Skeletal muscle tissue (tissue), 4 donors: ENCODE measurements around the gene CASP12. TPM values are rescaled to one million over a fixed set of nuclear protein-coding genes. Genes with fewer than 3 reads are reported as not detected.

Experiments
- H3K27ac ChIP-seq: one replicate; pipeline ENCODE4 v1.7.0; 2013; ENCODE audit warnings: mild to moderate bottlenecking, low read depth, low read length, inconsistent platforms
- H3K27me3 ChIP-seq, 3 donors: one replicate each; pipeline ENCODE4 v1.7.0; 2013; ENCODE audit warnings: low read length in 3 of 3; ENCODE audit not compliant: control insufficient read depth in 3 of 3, insufficient read depth in 3 of 3
- H3K36me3 ChIP-seq, 3 donors: one replicate each; pipeline ENCODE4 v1.7.0; 2013; ENCODE audit warnings: low read length in 3 of 3; ENCODE audit not compliant: control insufficient read depth in 3 of 3, insufficient read depth in 3 of 3
- H3K4me1 ChIP-seq, 3 donors: one replicate each; pipeline ENCODE4 v1.7.0; 2013; ENCODE audit warnings: low read length in 3 of 3, mild to moderate bottlenecking in 3 of 3; ENCODE audit not compliant: control insufficient read depth in 3 of 3, insufficient read depth in 3 of 3
- H3K4me3 ChIP-seq, 3 donors: one replicate each; pipeline ENCODE4 v1.7.0; 2013; ENCODE audit warnings: low read length in 3 of 3
- H3K9ac ChIP-seq, 3 donors: one replicate each; pipeline ENCODE4 v1.7.0; 2013; ENCODE audit warnings: low read length in 3 of 3, mild to moderate bottlenecking in 3 of 3, moderate library complexity in 2 of 3, low read depth in 1 of 3
- H3K9me3 ChIP-seq, 3 donors: one replicate each; pipeline ENCODE4 v1.7.0; 2013; ENCODE audit warnings: low read length in 3 of 3; ENCODE audit not compliant: control insufficient read depth in 3 of 3
- total RNA-seq: library from RNA; depleted of rRNA; stranded (reverse); fragments of >200 nt; gene quantifications from one replicate; pipeline ENCODE4 v1.2.3, GENCODE V29; 2014
- donor health status: Osteomylitis.

Gene CASP12
- total RNA-seq, 1 donor from 2014 or later = 0.52 TPM

DNA sequence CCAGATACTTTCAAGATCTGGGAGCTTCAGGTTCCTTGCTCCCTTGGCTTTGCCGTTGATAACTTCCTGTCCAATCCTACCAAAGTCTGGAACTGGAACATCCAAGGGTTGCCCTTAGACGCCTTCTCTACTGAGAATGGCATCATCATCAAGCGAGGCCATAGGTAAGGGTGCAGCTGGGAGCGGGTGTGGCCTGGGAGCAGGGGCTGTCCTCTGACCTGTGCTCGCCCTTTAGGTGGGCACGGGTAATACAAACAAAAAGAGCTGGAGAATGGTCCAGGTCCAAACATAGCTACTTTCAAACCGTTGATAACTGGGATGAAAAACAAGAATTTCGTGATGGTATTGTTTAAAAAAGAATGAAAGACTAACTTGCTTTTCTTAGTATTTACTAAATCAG lies 25.0 kb downstream of the CASP12 start:
- no peaks in the 10 kb centered on the region for H3K27me3 ChIP-seq
- H3K4me3 ChIP-seq = no peak overlapping the region
- no peaks in the 10 kb centered on the region for H3K36me3 ChIP-seq
- no peak overlapping the region for H3K9ac ChIP-seq
- H3K9me3 ChIP-seq = no peaks in the 10 kb centered on the region
- H3K4me1 ChIP-seq = no peaks in the 10 kb centered on the region
- H3K27ac ChIP-seq = no peak overlapping the region

DNA sequence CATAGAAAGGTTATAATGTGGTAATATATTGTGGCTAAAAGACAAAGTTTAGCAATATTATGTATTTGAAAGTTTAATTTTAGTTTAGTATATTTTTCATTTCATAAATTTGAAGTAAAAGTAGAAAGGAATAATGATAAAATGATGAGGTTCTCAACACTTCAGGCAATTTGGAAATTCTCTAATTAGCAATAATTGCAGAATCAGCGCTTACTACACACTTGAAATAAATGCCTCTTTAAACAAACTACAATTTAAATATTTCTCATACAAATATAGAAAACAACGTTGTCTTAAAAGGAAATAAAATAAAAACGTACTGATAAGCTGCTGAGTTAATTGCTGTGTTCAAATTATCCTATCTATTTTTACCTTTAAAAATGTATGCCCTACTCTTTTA lies 25.9 kb downstream of the CASP12 start:
- Histone ChIP-seq H3K9me3 (no peaks in the 10 kb centered on the region), H3K27ac (no peak overlapping the region), H3K4me1 (no peaks in the 10 kb centered on the region), H3K27me3 (no peaks in the 10 kb centered on the region), H3K4me3 (no peak overlapping the region), H3K9ac (no peak overlapping the region), H3K36me3 (no peaks in the 10 kb centered on the region)

DNA sequence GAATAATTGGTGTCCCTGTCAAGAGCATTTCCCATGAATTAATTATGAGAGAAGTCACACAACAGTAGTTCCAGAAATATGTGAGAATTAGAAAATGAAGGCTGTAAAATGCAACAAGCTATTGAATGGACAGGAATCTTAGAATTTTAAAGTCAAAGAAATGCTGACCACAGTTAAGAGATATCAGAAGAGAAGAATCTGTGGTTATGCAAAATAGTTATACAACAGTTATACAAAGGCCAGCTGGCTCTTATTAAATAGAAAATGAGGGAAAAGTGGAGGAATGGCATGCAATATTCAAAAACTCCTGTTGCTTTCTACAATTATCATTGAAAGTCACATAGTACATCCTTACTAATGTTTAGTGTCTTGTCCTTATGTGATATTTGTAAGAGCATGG lies 27.4 kb downstream of the CASP12 start:
- Histone ChIP-seq H3K9ac (no peak overlapping the region), H3K4me3 (no peak overlapping the region), H3K27me3 (no peaks in the 10 kb centered on the region), H3K27ac (no peak overlapping the region), H3K9me3 (no peaks in the 10 kb centered on the region), H3K4me1 (no peaks in the 10 kb centered on the region), H3K36me3 (no peaks in the 10 kb centered on the region)

DNA sequence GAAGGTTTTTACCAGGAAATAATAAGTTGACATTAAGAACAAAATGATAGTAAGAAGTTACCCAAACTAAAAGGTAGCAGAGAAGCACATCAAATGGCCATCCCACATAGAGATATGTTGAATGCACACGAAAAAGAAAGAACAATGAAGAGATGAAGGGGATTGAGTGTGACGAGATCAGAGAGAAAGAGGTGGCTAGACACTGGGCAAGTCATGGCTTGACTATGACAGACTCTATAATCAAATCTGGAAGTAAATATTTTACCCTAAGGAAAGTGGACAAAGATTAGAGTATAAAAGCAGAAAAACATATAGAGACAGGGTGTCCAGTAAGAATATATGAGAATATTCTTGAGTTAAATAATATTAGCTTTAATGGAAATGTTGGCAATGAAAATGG lies 31.4 kb downstream of the CASP12 start:
- H3K4me3 ChIP-seq = no peak overlapping the region
- H3K27ac ChIP-seq = no peak overlapping the region
- H3K4me1 ChIP-seq = no peaks in the 10 kb centered on the region
- no peaks in the 10 kb centered on the region for H3K27me3 ChIP-seq
- no peaks in the 10 kb centered on the region for H3K36me3 ChIP-seq
- no peaks in the 10 kb centered on the region for H3K9me3 ChIP-seq
- H3K9ac ChIP-seq = no peak overlapping the region

DNA sequence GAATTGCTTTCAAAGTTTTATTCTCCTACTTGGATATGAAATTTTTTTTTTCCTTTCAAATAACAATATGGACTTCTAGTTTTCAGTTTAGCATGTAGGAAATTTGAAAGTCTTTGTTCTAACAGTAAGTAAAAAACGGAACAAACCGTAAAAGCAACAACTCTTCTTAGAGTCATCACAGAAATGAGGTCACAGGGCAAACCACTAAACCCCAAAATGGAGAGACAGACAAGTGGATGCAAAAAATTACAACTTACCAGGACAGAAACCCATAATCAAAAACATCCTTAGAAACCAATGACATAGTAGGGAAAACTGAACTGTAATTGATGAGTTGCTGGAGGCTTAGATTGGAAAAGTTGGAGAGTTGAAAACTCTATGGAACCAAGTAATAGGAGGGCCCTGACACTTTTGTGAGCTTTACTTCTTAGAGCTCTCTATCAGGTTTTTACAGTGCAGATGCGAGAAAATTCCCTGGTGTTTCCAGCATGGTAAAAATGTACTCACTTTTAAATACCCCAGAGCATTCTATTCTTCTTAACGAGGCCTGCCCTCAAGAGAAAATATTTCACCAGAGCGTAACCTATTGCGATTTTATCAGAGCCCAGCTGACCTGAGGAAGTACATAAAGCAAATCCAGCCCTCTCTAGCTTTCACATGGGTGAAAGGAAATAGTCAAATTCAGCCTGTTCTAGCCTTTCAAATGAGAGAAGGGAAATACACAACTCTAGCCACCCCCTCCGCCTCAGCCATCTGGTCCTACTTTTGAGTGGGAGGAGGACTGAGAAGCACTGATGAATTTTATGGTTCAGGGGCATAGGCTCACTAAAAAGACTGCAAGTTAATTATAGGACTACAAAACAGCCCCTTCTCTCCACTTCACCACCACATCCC lies 39.1 kb downstream of the CASP12 start:
- no peaks in the 10 kb centered on the region for H3K27me3 ChIP-seq
- no peak overlapping the region for H3K9ac ChIP-seq
- H3K4me3 ChIP-seq = no peak overlapping the region
- no peak overlapping the region for H3K27ac ChIP-seq
- no peaks in the 10 kb centered on the region for H3K9me3 ChIP-seq
- H3K4me1 ChIP-seq = no peaks in the 10 kb centered on the region
- no peaks in the 10 kb centered on the region for H3K36me3 ChIP-seq

DNA sequence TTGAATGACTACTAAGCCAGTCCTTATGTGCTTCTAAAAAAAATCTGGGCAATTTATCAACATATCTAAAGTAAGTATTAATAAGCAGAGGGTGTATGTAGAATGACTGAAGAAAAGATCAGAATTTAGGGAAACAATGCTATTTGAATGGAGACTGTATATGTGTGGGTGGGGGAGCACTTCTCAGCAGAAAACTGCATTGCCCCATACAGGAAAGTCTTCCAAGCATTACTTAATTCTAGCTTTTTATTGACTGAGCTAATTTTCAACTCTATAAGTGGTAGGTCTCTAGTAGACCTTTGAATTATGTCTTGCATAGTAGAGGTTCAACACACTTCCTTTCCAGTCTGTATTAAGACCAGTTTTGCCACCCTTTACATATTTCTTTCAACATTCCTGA lies 41.7 kb downstream of the CASP12 start:
- H3K27me3 ChIP-seq = no peaks in the 10 kb centered on the region
- no peaks in the 10 kb centered on the region for H3K9me3 ChIP-seq
- H3K4me1 ChIP-seq = no peaks in the 10 kb centered on the region
- no peak overlapping the region for H3K27ac ChIP-seq
- no peak overlapping the region for H3K4me3 ChIP-seq
- H3K36me3 ChIP-seq = no peaks in the 10 kb centered on the region
- H3K9ac ChIP-seq = no peak overlapping the region

DNA sequence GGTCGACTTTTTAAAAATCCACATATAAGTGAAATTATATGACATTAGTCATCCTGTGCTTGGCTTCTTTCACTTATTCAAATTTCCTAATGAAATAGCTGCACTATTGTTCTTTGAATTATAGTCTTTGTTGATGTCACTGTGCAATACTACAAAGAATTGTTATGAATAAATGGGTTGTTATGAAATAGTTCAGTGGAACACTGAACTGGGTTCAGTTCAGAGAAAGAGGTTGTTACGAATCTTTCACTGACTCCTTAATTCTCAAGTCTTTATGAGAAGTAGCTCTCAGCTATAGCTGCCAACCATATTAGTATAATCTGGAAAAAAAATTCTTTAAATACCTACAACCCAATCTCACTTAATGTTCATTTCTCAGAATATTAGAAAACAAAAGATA lies 42.3 kb downstream of the CASP12 start:
- H3K4me1 ChIP-seq = no peaks in the 10 kb centered on the region
- H3K9ac ChIP-seq = no peak overlapping the region
- no peak overlapping the region for H3K27ac ChIP-seq
- H3K9me3 ChIP-seq = no peaks in the 10 kb centered on the region
- H3K4me3 ChIP-seq = no peak overlapping the region
- H3K27me3 ChIP-seq = no peaks in the 10 kb centered on the region
- H3K36me3 ChIP-seq = no peaks in the 10 kb centered on the region

DNA sequence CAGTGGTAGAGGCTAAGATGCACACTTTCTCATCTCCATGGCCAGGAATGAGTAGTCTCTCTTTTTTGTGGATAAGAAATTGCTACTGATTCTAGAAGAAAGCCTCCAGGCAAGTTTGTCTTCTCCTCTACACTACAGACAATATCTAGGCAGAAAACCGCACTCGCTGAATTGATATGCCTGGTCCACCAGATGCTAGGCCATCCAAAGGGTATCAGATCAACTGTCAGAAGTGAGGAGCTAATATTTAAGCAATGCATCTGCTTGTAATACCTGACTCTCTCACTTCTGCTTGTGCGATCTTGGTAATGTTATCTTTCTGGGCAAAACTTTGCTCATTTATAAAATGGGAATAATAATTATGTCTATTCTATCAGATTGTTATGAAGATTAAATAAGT lies 45.0 kb downstream of the CASP12 start:
- Histone ChIP-seq H3K27me3 (no peaks in the 10 kb centered on the region), H3K4me3 (no peak overlapping the region), H3K9me3 (no peaks in the 10 kb centered on the region), H3K27ac (no peak overlapping the region), H3K9ac (no peak overlapping the region), H3K4me1 (no peaks in the 10 kb centered on the region), H3K36me3 (no peaks in the 10 kb centered on the region)

DNA sequence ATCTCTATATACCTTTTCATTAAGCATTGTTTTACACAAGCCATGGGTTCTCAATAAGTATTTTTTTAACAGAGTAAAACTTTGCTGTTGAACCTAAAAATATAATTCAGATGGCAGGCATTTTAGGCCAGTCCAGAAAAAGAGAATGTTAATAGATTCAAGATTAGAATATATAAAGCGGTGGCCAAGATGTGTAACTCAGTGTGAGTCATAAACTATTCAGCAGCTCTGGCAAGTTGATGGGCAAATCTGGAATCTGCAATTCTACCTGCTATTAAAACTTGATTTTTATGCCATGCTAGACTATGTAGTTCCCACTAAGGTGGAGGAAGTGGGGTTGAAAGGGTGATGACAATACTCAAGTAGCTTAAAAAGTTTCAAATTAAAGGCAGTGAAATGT lies 45.4 kb downstream of the CASP12 start:
- Histone ChIP-seq H3K27me3 (no peaks in the 10 kb centered on the region), H3K9ac (no peak overlapping the region), H3K4me1 (no peaks in the 10 kb centered on the region)

DNA sequence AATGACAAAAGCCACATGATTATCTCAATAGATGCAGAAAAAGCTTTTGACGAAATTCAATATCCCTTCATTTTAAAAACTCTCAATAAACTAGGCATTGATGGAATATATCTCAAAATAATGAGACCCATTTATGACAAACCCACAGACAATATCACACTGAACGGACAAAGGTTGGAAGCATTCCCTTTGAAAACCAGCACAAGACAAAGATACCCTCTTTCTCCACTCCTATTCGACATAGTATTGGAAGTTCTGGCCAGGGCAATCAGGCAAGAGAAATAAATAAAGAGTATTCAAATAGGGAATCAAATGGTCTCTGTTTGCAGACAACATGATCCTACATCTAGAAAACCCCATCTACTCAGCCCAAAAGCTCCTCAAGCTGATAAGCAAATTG lies 52.0 kb downstream of the CASP12 start:
- H3K4me3 ChIP-seq = no peak overlapping the region
- H3K27me3 ChIP-seq = no peaks in the 10 kb centered on the region
- H3K9me3 ChIP-seq = no peaks in the 10 kb centered on the region
- no peaks in the 10 kb centered on the region for H3K4me1 ChIP-seq
- H3K27ac ChIP-seq = no peak overlapping the region
- H3K36me3 ChIP-seq = no peaks in the 10 kb centered on the region
- H3K9ac ChIP-seq = no peak overlapping the region

More for the DNA sequence above, 45.4 kb downstream of the CASP12 start:
- Histone ChIP-seq H3K9me3 (no peaks in the 10 kb centered on the region), H3K27ac (no peak overlapping the region), H3K36me3 (no peaks in the 10 kb centered on the region), H3K4me3 (no peak overlapping the region)
